CD4-positive, alpha-beta T cell treated with Interleukin-4 for 4 hours (primary cell): ENCODE data around the gene CD164L2.
"Not testable (repeated sequence)": the region's sequence is repeated elsewhere in the genome, so short reads cannot be mapped to it uniquely, and the experiment has no call there.

Experiments
- DNase-seq: peaks from one replicate; pipeline ENCODE4 v3.0.0-alpha.2; 2020

The CD164L2 gene

DNA sequence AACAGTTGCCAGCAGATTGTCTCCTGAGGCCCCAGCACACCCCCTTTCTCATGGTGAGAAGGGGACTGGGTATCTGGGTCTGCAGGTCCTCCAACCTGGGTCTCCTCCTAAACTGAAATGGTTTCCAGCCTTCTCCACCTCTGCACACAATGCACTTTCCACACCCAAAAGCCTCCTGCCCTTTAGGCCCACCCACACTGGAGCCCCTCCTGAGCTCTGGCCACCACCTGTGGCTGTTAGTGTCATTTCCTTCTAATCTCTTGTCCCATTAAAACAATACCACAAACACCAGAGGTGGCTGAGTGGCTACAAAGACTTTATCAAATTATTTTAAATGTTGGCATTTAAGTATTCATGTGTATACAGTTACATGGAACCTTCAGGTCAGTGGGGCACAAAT is 20.8 kb upstream of the CD164L2 start:
- no peak for DNase-seq

DNA sequence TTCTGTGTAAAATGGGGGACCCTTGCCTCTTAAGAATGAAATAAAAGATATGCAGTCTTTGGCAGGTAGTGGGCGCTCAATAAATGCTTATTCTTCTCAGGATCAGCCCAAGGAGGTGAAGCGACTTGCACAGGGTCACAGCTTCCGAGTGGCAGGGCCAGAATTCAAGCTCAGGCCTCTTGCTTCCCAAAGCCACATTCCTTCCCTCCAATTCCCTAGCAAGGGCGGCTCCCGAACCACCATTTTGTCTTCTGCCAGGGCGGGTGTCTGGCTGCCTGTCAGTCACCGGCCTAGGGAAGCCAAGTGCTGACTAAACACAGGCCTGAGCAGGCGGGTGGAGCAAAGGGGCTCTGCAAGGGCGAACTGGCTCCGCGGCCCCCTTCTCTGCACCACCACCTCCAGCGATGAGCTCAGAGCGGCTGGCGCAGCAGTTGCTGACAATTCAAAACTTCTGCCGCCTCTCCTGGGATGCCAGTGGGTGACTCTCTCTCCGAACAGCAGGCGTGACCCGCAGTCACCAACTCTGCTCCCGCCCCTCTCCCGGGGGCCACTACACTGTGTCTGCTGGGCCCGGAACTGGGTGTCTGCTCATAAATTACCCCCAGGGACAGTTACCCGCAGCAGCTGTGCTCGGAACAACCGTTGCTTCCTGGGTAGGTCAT is 20.1 kb upstream of the CD164L2 start:
- DNase-seq, result no peak

DNA sequence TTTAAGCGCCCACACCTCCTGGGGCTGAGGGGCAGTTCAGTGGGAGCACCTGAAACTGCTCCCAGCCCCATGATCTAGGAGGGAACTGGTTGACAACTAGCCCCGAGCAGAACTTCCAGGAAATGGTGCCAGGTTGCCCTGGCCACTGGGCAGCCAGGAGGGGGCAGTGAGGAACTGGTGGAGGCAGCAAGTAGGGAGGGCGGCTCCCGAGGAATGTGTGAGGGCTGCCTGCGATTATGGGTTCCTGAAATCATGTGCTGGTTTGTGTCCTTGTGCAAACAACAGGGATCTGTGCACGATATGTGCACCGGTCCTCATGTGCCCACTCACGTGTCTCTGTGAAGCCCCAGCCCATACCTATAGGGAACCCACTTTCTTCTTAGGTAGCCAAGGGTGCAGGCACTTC is 19.2 kb upstream of the CD164L2 start:
- no peak for DNase-seq

DNA sequence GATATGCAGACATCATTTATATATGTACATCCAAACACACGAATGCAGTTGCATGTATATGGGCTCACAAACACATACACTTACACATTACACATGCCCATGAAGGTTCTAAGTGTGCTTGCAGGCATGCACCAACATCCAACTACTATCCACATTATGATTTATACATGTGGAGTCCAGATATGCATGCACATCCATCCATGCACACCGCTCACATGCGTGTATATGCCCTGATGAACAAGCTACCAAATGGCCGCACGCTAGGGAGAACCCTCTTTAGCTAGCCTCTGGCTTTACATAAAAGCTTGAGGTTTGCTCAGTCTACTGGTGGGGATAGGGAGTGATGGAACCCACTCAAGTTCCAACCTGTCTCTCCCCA is 17.8 kb upstream of the CD164L2 start:
- no peak for DNase-seq

DNA sequence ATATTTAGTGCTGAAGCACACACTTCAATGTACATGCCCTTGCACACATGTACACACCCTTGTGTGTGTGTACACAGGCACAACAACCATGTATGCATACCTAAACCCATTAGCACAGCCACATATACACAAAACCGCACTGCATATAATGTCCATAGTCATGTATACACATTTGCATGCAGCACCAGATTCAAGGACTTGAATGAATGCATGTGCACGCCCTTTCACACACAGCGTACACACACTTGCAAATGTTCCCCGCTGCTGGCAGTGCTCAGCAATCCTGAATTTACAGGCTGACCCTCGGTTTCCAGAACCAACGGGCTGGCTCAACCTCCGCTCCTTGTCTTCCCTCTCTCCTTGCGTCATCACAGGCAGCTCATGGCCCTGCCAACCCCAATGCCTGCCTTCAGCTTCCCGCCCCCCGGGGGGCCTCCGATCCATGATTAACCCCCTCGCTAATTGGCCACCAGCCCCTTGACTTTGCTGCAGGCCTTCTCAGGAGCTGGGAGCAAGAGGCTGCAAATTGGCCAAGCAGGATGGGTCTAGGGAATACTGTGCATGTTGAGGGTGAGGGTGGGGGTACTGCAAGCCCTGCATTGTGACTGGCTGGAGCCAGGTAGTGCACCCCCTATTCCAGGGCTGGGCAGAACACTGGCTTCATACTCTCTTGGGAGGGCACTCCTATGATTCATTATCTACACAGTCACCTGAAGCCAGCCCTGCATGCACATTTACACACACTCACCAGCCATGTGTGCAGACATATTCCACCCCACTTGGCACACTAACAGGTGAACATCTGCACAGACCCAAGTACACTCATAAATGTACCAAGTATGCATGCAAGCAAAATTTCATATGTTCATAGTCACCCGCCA is 17.2 kb upstream of the CD164L2 start:
- DNase-seq, result no peak

DNA sequence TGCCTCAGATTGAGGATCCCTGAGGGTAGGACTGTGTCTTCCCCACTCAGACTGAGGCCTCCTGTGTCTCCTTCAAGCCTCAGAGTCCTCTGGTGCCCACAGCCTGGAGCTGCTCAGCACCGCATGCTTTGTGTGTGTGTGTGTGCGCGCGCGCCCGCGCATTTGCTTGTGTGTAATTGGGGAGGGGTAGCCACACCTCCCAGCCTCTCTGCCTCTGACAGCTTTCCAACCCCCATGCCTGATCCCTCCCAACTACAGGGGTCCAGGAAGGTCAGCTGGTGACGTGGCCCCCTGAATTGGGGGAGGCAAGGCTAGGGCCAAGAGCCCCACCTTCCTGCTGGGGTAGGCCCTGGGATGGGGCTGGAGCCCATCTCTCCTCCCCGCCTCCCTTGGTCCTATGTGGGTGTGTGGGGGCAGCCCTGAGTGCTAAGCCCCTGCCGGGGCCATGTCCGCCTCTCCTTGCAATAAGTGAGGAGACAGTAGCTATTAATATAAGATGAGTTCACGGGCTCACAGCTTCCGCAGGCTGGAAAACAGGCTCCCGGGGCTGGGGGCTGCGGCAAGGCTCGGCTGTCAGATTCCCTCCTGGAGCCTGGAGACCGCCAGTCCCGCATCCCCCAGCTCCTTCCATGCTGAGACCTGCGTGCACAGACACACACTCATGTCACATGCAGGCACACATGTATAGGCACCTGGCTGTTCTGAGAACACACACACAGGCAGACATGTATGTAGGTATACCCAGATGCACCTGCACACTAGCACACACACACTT is 16.3 kb upstream of the CD164L2 start:
- no peak for DNase-seq

- no peak for DNase-seq
Measured at GRCh38 chr1:27398405-27399149, 15.4 kb upstream of the CD164L2 start.

DNA sequence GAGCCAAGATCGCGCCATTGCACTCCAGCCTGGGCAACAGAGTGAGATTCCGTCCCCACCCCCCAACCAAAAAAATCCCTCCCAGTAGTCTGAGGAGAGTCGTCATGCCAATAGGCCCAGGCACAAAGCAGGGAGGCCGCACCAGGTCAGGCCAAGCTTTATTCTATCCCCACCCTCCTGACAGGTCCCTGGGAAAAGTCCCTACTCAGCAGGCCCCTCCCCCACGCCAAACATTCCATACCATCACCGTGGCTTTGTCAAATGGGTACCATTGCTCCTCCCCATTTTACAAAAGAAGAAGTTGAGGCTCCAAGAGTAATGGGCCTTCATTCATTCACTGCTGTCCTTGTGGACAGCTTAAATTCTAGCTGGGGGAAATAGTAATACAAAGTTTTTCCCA is 14.6 kb upstream of the CD164L2 start:
- DNase-seq, result no peak

DNA sequence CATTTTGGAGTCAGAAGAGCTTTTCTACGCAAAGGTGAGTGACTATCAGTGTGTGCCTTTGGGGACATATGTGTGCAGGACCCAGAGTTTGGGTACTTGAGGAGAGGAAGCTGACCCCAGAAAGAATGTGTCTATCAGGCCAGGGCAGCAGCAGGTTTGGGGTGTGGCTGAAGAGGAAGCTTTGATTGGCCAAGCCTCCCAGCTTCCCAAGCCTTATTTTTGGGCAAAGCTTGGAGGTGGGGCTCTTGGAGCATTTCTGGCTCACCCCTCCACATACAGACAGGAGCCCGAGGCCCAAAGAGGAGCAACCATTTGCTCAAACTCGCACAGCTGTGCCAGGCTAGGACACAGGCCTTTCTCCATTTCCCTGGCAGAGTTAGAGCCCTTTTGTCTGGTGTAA is 14.0 kb upstream of the CD164L2 start:
- DNase-seq, result no peak

DNA sequence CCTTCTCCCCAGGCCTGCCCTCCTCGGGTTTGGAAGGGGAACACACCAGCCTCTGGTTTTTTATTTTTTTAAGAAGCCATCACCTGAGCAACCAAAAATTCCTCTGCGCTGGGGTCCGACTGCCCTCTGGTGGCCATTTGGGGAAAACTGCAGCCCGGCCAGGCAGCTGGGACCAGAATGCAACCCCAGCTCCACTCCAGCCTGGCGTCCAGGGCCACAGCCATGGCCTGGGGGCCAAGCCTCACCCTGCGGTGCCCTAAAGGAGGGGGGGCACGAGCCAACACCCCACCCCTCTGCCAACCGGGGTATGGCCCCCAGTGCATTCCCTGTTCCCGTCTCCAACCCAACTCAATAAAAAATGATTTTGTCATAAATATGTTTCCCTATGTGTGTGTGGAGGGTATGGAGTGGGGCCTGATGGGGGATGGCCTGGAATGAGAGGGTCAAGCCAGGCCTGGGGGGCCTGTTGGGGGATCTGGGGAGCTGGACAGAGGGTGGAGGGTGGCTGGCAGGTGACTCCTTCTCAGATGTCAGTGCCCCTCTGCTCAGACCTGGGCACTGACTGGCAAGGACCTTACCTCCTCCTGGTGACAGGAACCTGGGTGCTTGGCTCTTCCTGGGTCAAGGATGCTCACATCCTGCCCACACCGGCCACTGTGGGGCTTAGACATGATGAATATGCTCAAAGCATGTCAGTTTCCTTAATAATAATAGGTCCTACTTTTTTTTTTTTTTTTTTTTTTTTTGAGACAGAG is 12.5 kb upstream of the CD164L2 start:
- DNase-seq, result peak; percentile 78

GRCh38 chr1:27394925-27395324 is 11.8 kb upstream of the CD164L2 start:
- DNase-seq, result no peak

- no peak for DNase-seq
Measured at GRCh38 chr1:27394282-27394658, 11.1 kb upstream of the CD164L2 start.

- DNase-seq, result no peak
Measured at GRCh38 chr1:27393641-27394281, 10.6 kb upstream of the CD164L2 start.

- no peak for DNase-seq
Measured at GRCh38 chr1:27392778-27393635, 9.9 kb upstream of the CD164L2 start.

DNA sequence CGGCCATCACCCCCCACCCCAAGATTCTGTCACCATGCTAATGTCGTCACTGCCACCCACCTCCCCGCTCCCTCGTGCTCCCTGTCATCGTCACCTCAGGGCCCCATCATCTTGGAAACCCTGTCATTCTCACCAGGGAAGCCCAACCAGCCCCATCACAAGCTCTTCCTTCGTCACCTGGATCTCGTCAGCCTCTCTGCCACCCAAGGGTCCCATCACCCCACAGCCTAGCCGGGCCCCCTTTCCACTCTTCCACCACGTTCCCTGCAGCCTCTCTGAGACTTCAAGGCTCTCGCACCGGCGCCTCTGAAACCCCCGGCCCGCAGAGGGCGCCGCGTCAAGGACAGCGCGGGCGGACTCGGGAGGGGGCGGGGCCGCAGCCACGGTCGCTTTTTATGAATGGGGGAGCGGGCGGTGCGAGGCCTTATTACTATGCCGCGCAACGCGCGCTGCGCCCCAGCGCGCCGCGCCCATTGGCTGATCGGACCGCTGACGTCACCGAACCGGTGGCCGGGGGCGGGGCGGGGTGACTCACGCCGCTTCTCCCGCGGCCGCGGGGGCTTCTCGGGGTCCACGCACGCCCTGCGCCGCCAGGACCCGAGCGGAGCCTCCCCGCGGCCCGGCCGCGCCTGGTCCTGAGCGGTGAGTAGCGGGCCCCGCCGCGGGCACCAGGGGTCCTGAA is 9.1 kb upstream of the CD164L2 start, which contains the start of gene GPR3:
Gene GPR3 (plus strand): TSS at position 527 of the 682 bp plus-strand sequence. CDS start 1,177 bp downstream, outside the sequence.
- peak; percentile 92 for DNase-seq

- peak; percentile 15 for DNase-seq
Measured at GRCh38 chr1:27391511-27392095, 8.5 kb upstream of the CD164L2 start.

GRCh38 chr1:27388337-27389005 is 5.3 kb upstream of the CD164L2 start:
- peak; percentile 74 for DNase-seq

DNA sequence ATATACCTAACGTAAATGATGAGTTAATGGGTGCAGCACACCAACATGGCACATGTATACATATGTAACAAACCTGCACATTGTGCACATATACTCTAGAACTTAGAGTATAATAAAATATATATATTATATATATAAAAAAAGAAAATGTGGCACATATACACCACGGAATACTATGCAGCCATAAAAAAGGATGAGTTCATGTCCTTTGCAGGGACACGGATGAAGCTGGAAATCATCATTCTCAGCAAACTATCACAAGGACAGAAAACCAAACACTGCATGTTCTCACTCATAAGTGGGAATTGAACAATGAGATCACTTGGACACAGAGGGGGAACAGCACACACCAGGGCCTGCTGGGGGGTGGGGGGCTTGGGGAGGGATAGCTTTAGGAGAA is 1.7 kb upstream of the CD164L2 start:
- DNase-seq, result not testable (repeated sequence)

- DNase-seq, result no peak
Measured at GRCh38 chr1:27383661-27384060, 528 bp upstream of the CD164L2 start.
